Keratinocyte (primary cell): ENCODE results near the gene EPHB2. TPM values are rescaled to one million over a fixed set of nuclear protein-coding genes. Genes with fewer than 3 reads are reported as not detected.

Experiments
- DNase-seq: peaks from one replicate; pipeline ENCODE4 v3.0.0-alpha.2; 2011; ENCODE audit warnings: low read depth, missing footprints, low spot score
- FAIRE-seq: peaks from 2 replicates; lab custom pipeline; 2011; peaks lifted over from hg19 to GRCh38; lab: Jason Lieb, UNC
- H2AFZ ChIP-seq: 2 replicates; pipeline ENCODE4 v1.6.0; 2012; ENCODE audit warnings: low read length, control low read depth, inconsistent platforms; ENCODE audit not compliant: control insufficient read depth
- H3K27ac ChIP-seq: 2 replicates; pipeline ENCODE4 v1.5.1; 2011; ENCODE audit warnings: low read length; ENCODE audit not compliant: control insufficient read depth, insufficient read depth
- H3K27me3 ChIP-seq: 3 replicates; pipeline ENCODE4 v1.6.0; 2011; ENCODE audit warnings: low read length; ENCODE audit not compliant: control insufficient read depth, insufficient read depth; ENCODE audit errors: extremely low read depth
- H3K36me3 ChIP-seq, 2 experiments: 2 replicates in 1 of 2; 3 replicates in 1 of 2; pipeline ENCODE4 v1.5.1; 2011; ENCODE audit warnings: low read length in 2 of 2, mild to moderate bottlenecking in 1 of 2; ENCODE audit not compliant: control insufficient read depth in 2 of 2, insufficient read depth in 2 of 2; ENCODE audit errors: extremely low read depth in 1 of 2
- H3K4me1 ChIP-seq: 3 replicates; pipeline ENCODE4 v1.5.1; 2011; ENCODE audit warnings: low read length; ENCODE audit not compliant: control insufficient read depth, insufficient read depth; ENCODE audit errors: extremely low read depth
- H3K4me2 ChIP-seq: 3 replicates; pipeline ENCODE4 v1.6.0; 2011; ENCODE audit warnings: low read depth, low read length; ENCODE audit not compliant: control insufficient read depth, insufficient read depth; ENCODE audit errors: extremely low read depth
- H3K4me3 ChIP-seq, 3 experiments: fragments of 200-600 bp in 1 of 3; sonication (generic) in 1 of 3; 2 replicates in 2 of 3; 3 replicates in 1 of 3; pipeline ENCODE4 v1.5.1; 2011 to 2016; ENCODE audit warnings: low read length in 3 of 3, mild to moderate bottlenecking in 3 of 3, control low read depth in 2 of 3, inconsistent platforms in 1 of 3, low read depth in 1 of 3, mixed read lengths in 1 of 3, mixed run types in 1 of 3, moderate library complexity in 1 of 3; ENCODE audit not compliant: control insufficient read depth in 2 of 3, insufficient read depth in 2 of 3; ENCODE audit errors: extremely low read depth in 1 of 3
- H3K79me2 ChIP-seq: 2 replicates; pipeline ENCODE4 v1.6.0; 2012; ENCODE audit warnings: low read length; ENCODE audit not compliant: control insufficient read depth, insufficient read depth
- H3K9ac ChIP-seq: 3 replicates; pipeline ENCODE4 v1.6.0; 2011; ENCODE audit warnings: low read length; ENCODE audit not compliant: control insufficient read depth, insufficient read depth; ENCODE audit errors: extremely low read depth
- H3K9me1 ChIP-seq: 3 replicates; pipeline ENCODE4 v1.6.0; 2011; ENCODE audit warnings: low read length; ENCODE audit not compliant: control insufficient read depth, insufficient read depth; ENCODE audit errors: extremely low read depth
- H3K9me3 ChIP-seq: 2 replicates; pipeline ENCODE4 v1.5.1; 2012; ENCODE audit warnings: low read depth, low read length; ENCODE audit not compliant: control insufficient read depth
- H4K20me1 ChIP-seq: 3 replicates; pipeline ENCODE4 v1.6.0; 2011; ENCODE audit warnings: low read length; ENCODE audit not compliant: control insufficient read depth, insufficient read depth; ENCODE audit errors: extremely low read depth
- CTCF ChIP-seq, 3 experiments: IDR thresholded peaks in 1 of 3; conservative IDR thresholded peaks in 1 of 3; optimal IDR thresholded peaks in 1 of 3; 2 replicates in 2 of 3; 3 replicates in 1 of 3; pipeline versions ENCODE3 to v1.5.1; 2011; ENCODE audit warnings: low read length in 3 of 3, mild to moderate bottlenecking in 3 of 3, moderate library complexity in 2 of 3, control low read depth in 1 of 3, inconsistent platforms in 1 of 3; ENCODE audit not compliant: insufficient read depth in 2 of 3; ENCODE audit errors: extremely low read depth in 1 of 3
- EZH2 ChIP-seq: IDR thresholded peaks from one replicate; pipeline ENCODE4 v1.6.1; 2012; ENCODE audit warnings: inconsistent platforms, mild to moderate bottlenecking, low read length, moderate library complexity
- dilution Hi-C: fragments of 300-500 bp; cut with MboI; formaldehyde crosslinking; loops from one replicate; pipeline ENCODE4 v1.7.0; 2020; ENCODE audit warnings: low sequenced_read_pairs; ENCODE audit not compliant: extremely low pct_ligation_motif_present
- polyA plus RNA-seq, 5 experiments: library from polyadenylated mRNA; depleted of rRNA in 3 of 5; stranded (reverse) in 3 of 5; stranded (forward) in 1 of 5; unstranded in 1 of 5; fragments of >200 nt; gene quantifications; 1 replicate in 1 of 5; 2 replicates in 3 of 5; 3 replicates in 1 of 5; pipeline versions ENCODE4 v1.2.1 to v1.2.3, GENCODE V29; 2011 to 2012; ENCODE audit warnings: missing spikeins in 2 of 5, low read depth in 1 of 5, low replicate concordance in 1 of 5

The EPHB2 gene
- polyA plus RNA-seq, 1 donor (not counting 4 experiments of a cell fraction or from before 2014, with no cell fraction given), result 0.10 TPM

GRCh38 chr1:22857661-22858060, 147.0 kb downstream of the EPHB2 start:
- TF ChIP-seq CTCF (optimal IDR thresholded peaks at IDR 0.05 in 1 of 3, IDR thresholded peaks at IDR 0.05 in 1 of 3, conservative IDR thresholded peaks at IDR 0.05 in 1 of 3; ENCODE audit: extremely low read depth in 1 of 3, insufficient read depth in 2 of 3, low read length in 3 of 3) (no peak), EZH2 (no peak)
- dilution Hi-C loops, result no loop called here
- no peak for FAIRE-seq

DNA sequence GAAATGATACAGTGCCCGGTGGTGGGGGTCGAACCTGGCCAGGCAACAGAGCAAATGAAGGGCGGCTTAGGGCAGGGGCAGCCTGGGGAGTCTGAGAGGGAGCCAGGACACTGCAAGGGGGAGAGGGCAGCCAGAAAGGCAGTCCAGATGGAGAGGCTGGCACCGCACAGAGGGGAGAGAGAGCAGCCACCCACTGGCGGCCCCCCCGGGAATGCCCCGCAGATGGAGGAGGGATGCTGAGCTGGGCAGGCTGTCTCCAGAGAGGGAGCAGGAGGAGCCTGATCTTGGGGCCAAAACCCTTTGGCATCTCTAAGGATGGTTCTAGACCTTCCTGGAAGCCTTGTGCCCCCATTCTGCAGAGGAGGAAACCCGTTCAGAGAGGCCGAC, 149.8 kb downstream of the EPHB2 start:
- dilution Hi-C loops, result no loop called here
- FAIRE-seq, result no peak
- no peaks in the 10 kb centered on the region for H3K9me1 ChIP-seq

More at GRCh38 chr1:22857661-22858060, 147.0 kb downstream of the EPHB2 start:
- Histone ChIP-seq H3K9me1 (no peaks in the 10 kb centered on the region), H2AFZ (no peak overlapping the region), H4K20me1 (no peaks in the 10 kb centered on the region), H3K4me3 (no peak overlapping the region), H3K4me2 (no peak overlapping the region), H3K79me2 (no peaks in the 10 kb centered on the region), H3K27ac (no peak overlapping the region), H3K36me3 (no peaks in the 10 kb centered on the region), H3K4me1 (no peaks in the 10 kb centered on the region), H3K9me3 (no peaks in the 10 kb centered on the region), H3K27me3 (no peaks in the 10 kb centered on the region), H3K9ac (no peak overlapping the region)
- no peak for DNase-seq

More for the DNA sequence above, 149.8 kb downstream of the EPHB2 start:
- Histone ChIP-seq H3K79me2 (no peaks in the 10 kb centered on the region), H3K9me3 (no peaks in the 10 kb centered on the region), H3K9ac (no peak overlapping the region), H3K4me3 (no peak overlapping the region), H3K27ac (no peak overlapping the region), H4K20me1 (no peaks in the 10 kb centered on the region), H2AFZ (no peak overlapping the region), H3K4me2 (no peak overlapping the region), H3K27me3 (no peaks in the 10 kb centered on the region), H3K4me1 (no peaks in the 10 kb centered on the region), H3K36me3 (no peaks in the 10 kb centered on the region)
- no peak for TF ChIP-seq EZH2
- TF ChIP-seq CTCF (optimal IDR thresholded peaks at IDR 0.05 in 1 of 3, IDR thresholded peaks at IDR 0.05 in 1 of 3, conservative IDR thresholded peaks at IDR 0.05 in 1 of 3; ENCODE audit: extremely low read depth in 1 of 3, insufficient read depth in 2 of 3, low read length in 3 of 3), result no peak
- DNase-seq, result no peak
